Neural cell (in vitro differentiated cells): Measurements from ENCODE around the gene CCDC15. TPM values are rescaled to one million over a fixed set of nuclear protein-coding genes. Genes with fewer than 3 reads are reported as not detected.
A peak's percentile ranks its signal among the peaks of the same experiment; 100 is the strongest.

Experiments
- H2AFZ ChIP-seq: fragments of 200-600, 300-800 bp; sonication (generic), shearing (Covaris generic); 2 replicates; pipeline ENCODE4 v1.6.0; 2014; ENCODE audit warnings: low read depth, mild to moderate bottlenecking, antibody characterized with exemption, low read length, moderate library complexity
- H3F3A ChIP-seq: fragments of 200-600 bp; shearing (Covaris generic); 2 replicates; pipeline ENCODE4 v1.6.1; 2016; ENCODE audit warnings: mild to moderate bottlenecking, moderate library complexity, mixed read lengths, antibody characterized with exemption, low read length; ENCODE audit not compliant: insufficient read depth, poor library complexity, severe bottlenecking
- H3K27ac ChIP-seq: fragments of 200-600, 300-800 bp; sonication (generic), shearing (Covaris generic); 2 replicates; pipeline ENCODE4 v1.5.1; 2014; ENCODE audit warnings: mild to moderate bottlenecking, low read length, moderate library complexity
- H3K27me3 ChIP-seq: fragments of 300-800, 200-600 bp; sonication (generic), shearing (Covaris generic); 2 replicates; pipeline ENCODE4 v1.6.0; 2014; ENCODE audit warnings: mild to moderate bottlenecking, low read depth, low read length, moderate library complexity; ENCODE audit not compliant: insufficient read depth
- H3K36me3 ChIP-seq: fragments of 300-800, 200-600 bp; sonication (generic), shearing (Covaris generic); 2 replicates; pipeline ENCODE4 v1.5.1; 2014; ENCODE audit warnings: mild to moderate bottlenecking, antibody characterized with exemption, low read length, moderate library complexity; ENCODE audit not compliant: insufficient read depth
- H3K4me2 ChIP-seq: fragments of 300-800, 200-600 bp; sonication (generic), shearing (Covaris generic); 2 replicates; pipeline ENCODE4 v1.6.0; 2014; ENCODE audit warnings: mild to moderate bottlenecking, low read length
- H3K4me3 ChIP-seq: fragments of 300-800, 200-600 bp; sonication (generic), shearing (Covaris generic); 2 replicates; pipeline ENCODE4 v1.5.1; 2014; ENCODE audit warnings: mild to moderate bottlenecking, low read length, moderate library complexity
- H3K79me2 ChIP-seq: fragments of 200-600 bp; shearing (Covaris generic); replicated peaks from 2 replicates; pipeline ENCODE4 v1.6.0; 2014; ENCODE audit warnings: mild to moderate bottlenecking, low read length, moderate library complexity; ENCODE audit not compliant: insufficient read depth
- H3K9ac ChIP-seq: fragments of 300-800, 200-600 bp; sonication (generic), shearing (Covaris generic); 2 replicates; pipeline ENCODE4 v1.6.1; 2016; ENCODE audit warnings: mild to moderate bottlenecking, low read length, mixed read lengths
- H3K9me2 ChIP-seq: fragments of 200-600 bp; shearing (Covaris generic); 2 replicates; pipeline ENCODE4 v1.6.1; 2016; ENCODE audit warnings: mild to moderate bottlenecking, low read length, mixed read lengths; ENCODE audit not compliant: insufficient read depth
- H3K9me3 ChIP-seq: fragments of 200-600, 300-800 bp; sonication (generic), shearing (Covaris generic); 2 replicates; pipeline ENCODE4 v1.6.1; 2016; ENCODE audit warnings: mild to moderate bottlenecking, mixed run types, low read length, moderate library complexity, mixed read lengths
- H4K20me1 ChIP-seq: fragments of 200-600 bp; shearing (Covaris generic); 2 replicates; pipeline ENCODE4 v1.6.1; 2016; ENCODE audit warnings: mild to moderate bottlenecking, mixed run types; ENCODE audit not compliant: insufficient read depth
- EP300 ChIP-seq: fragments of 450-650 bp; conservative IDR thresholded peaks from 2 replicates; pipeline ENCODE4 v1.6.1; 2014; ENCODE audit warnings: antibody characterized with exemption, mild to moderate bottlenecking, moderate library complexity; ENCODE audit not compliant: poor library complexity, severe bottlenecking
- EZH2 ChIP-seq: fragments of 200-600, 300-800 bp; shearing (Covaris generic), sonication (generic); IDR thresholded peaks from 2 replicates; pipeline ENCODE4 v1.6.1; 2014; ENCODE audit warnings: antibody characterized with exemption, low read length, borderline replicate concordance, mild to moderate bottlenecking; ENCODE audit not compliant: insufficient read depth, poor library complexity, severe bottlenecking
- MXI1 ChIP-seq: fragments of 450-650 bp; conservative IDR thresholded peaks from 2 replicates; pipeline ENCODE4 v1.6.1; 2014; ENCODE audit warnings: antibody characterized with exemption, mild to moderate bottlenecking; ENCODE audit not compliant: poor library complexity, severe bottlenecking
- POLR2AphosphoS5 ChIP-seq: IDR thresholded peaks from 2 replicates; pipeline ENCODE4 v1.6.1; 2012
- RAD21 ChIP-seq: fragments of 450-650 bp; conservative IDR thresholded peaks from 2 replicates; pipeline ENCODE4 v1.6.1; 2014; ENCODE audit warnings: antibody characterized with exemption, mild to moderate bottlenecking, moderate library complexity
- SMC3 ChIP-seq: fragments of 450-650 bp; conservative IDR thresholded peaks from 2 replicates; pipeline ENCODE4 v1.6.1; 2014; ENCODE audit warnings: antibody characterized with exemption, mild to moderate bottlenecking, moderate library complexity; ENCODE audit not compliant: poor library complexity
- TAF1 ChIP-seq: IDR thresholded peaks from 2 replicates; pipeline ENCODE4 v1.6.1; 2012; ENCODE audit warnings: low read depth
- polyA plus RNA-seq: library from polyadenylated mRNA; depleted of rRNA; stranded (reverse); fragments of >200 nt; gene quantifications from 2 replicates; pipeline ENCODE4 v1.2.3, GENCODE V29; 2014
- TF ChIP-seq, protein P1 (sequence below): IDR thresholded peaks from 2 replicates; pipeline ENCODE4 v1.6.1; 2012; ENCODE audit warnings: borderline replicate concordance
- TF ChIP-seq, protein P2 (sequence below): fragments of 450-650 bp; IDR thresholded peaks from 2 replicates; pipeline ENCODE4 v1.5.1; 2014; ENCODE audit warnings: antibody characterized with exemption, mild to moderate bottlenecking, moderate library complexity; ENCODE audit not compliant: poor library complexity, severe bottlenecking

The CCDC15 gene
- polyA plus RNA-seq, 1 donor from 2014 or later = 2.5 TPM

DNA sequence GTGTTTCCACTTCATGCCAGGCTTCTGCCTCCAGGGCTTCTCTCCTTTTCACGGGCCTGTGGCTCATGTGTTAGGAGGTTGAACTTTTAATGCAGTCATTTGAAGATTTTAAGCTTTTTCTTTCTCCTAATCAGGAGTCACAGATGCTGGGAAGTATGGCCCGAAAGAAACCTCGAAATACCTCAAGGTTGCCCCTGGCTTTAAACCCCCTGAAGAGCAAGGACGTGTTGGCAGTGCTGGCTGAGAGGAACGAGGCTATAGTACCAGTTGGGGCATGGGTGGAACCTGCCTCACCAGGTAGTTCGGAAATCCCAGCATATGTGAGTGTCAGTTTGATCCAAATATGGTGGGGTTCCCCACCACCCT is 571 bp downstream of the CCDC15 start:
- H3K9ac ChIP-seq = peak overlapping the region; percentile 85
- H3K4me2 ChIP-seq = peak overlapping the region; percentile 100
- H3K36me3 ChIP-seq = no peaks in the 10 kb centered on the region
- H3K9me2 ChIP-seq = no peaks in the 10 kb centered on the region
- no peaks in the 10 kb centered on the region for H3K9me3 ChIP-seq
- TF ChIP-seq RAD21 (no peak), MXI1 (no peak), EZH2 (no peak), POLR2AphosphoS5 (no peak), EP300 (no peak), SMC3 (no peak), TAF1 (no peak)
- TF ChIP-seq, protein P1, sequence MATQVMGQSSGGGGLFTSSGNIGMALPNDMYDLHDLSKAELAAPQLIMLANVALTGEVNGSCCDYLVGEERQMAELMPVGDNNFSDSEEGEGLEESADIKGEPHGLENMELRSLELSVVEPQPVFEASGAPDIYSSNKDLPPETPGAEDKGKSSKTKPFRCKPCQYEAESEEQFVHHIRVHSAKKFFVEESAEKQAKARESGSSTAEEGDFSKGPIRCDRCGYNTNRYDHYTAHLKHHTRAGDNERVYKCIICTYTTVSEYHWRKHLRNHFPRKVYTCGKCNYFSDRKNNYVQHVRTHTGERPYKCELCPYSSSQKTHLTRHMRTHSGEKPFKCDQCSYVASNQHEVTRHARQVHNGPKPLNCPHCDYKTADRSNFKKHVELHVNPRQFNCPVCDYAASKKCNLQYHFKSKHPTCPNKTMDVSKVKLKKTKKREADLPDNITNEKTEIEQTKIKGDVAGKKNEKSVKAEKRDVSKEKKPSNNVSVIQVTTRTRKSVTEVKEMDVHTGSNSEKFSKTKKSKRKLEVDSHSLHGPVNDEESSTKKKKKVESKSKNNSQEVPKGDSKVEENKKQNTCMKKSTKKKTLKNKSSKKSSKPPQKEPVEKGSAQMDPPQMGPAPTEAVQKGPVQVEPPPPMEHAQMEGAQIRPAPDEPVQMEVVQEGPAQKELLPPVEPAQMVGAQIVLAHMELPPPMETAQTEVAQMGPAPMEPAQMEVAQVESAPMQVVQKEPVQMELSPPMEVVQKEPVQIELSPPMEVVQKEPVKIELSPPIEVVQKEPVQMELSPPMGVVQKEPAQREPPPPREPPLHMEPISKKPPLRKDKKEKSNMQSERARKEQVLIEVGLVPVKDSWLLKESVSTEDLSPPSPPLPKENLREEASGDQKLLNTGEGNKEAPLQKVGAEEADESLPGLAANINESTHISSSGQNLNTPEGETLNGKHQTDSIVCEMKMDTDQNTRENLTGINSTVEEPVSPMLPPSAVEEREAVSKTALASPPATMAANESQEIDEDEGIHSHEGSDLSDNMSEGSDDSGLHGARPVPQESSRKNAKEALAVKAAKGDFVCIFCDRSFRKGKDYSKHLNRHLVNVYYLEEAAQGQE = no peak
- TF ChIP-seq, protein P2, sequence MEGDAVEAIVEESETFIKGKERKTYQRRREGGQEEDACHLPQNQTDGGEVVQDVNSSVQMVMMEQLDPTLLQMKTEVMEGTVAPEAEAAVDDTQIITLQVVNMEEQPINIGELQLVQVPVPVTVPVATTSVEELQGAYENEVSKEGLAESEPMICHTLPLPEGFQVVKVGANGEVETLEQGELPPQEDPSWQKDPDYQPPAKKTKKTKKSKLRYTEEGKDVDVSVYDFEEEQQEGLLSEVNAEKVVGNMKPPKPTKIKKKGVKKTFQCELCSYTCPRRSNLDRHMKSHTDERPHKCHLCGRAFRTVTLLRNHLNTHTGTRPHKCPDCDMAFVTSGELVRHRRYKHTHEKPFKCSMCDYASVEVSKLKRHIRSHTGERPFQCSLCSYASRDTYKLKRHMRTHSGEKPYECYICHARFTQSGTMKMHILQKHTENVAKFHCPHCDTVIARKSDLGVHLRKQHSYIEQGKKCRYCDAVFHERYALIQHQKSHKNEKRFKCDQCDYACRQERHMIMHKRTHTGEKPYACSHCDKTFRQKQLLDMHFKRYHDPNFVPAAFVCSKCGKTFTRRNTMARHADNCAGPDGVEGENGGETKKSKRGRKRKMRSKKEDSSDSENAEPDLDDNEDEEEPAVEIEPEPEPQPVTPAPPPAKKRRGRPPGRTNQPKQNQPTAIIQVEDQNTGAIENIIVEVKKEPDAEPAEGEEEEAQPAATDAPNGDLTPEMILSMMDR = no peak
- peaks cover 3% of the 10 kb centered on the region for H3K79me2 ChIP-seq
- no peaks in the 10 kb centered on the region for H3F3A ChIP-seq
- H3K27ac ChIP-seq = peak overlapping the region; percentile 77
- no peaks in the 10 kb centered on the region for H3K27me3 ChIP-seq
- no peaks in the 10 kb centered on the region for H4K20me1 ChIP-seq
- H3K4me3 ChIP-seq = peak overlapping the region; percentile 78
- peak overlapping the region; percentile 85 for H2AFZ ChIP-seq

DNA sequence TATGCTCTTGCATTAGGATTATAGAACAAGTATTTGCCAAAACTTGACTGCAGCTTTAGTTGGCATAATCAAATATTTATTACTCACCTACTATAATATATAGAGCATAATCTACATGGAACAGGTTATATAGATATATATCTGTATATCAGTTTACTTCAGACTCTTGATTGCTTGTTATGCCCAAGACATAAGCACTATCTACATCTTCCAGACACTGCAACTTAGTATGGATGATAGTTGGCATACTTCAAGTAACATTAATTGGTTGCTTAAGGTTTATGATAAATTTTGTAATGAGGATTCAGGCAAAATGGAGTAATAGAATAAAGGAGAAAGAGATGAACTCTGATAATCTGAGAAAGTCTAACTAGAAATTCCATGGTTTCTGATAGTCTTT is 1.0 kb downstream of the CCDC15 start:
- Histone ChIP-seq H3K9me2 (no peaks in the 10 kb centered on the region), H3K4me2 (peak overlapping the region; percentile 100), H3K36me3 (no peaks in the 10 kb centered on the region), H3K79me2 (peaks cover 3% of the 10 kb centered on the region), H3K4me3 (peak overlapping the region; percentile 78), H3K27me3 (no peaks in the 10 kb centered on the region), H3K9me3 (no peaks in the 10 kb centered on the region), H3K9ac (peak overlapping the region; percentile 85), H2AFZ (no peak overlapping the region), H3K27ac (no peak overlapping the region), H3F3A (no peaks in the 10 kb centered on the region), H4K20me1 (no peaks in the 10 kb centered on the region)
- TF ChIP-seq, protein P2 = no peak
- TF ChIP-seq EZH2 = no peak
- no peak for TF ChIP-seq TAF1
- TF ChIP-seq MXI1 = no peak
- no peak for TF ChIP-seq SMC3
- no peak for TF ChIP-seq POLR2AphosphoS5
- TF ChIP-seq EP300 = no peak
- TF ChIP-seq, protein P1 = no peak
- no peak for TF ChIP-seq RAD21
